Measurements from ENCODE around the gene LHX6.

Gene LHX6

DNA sequence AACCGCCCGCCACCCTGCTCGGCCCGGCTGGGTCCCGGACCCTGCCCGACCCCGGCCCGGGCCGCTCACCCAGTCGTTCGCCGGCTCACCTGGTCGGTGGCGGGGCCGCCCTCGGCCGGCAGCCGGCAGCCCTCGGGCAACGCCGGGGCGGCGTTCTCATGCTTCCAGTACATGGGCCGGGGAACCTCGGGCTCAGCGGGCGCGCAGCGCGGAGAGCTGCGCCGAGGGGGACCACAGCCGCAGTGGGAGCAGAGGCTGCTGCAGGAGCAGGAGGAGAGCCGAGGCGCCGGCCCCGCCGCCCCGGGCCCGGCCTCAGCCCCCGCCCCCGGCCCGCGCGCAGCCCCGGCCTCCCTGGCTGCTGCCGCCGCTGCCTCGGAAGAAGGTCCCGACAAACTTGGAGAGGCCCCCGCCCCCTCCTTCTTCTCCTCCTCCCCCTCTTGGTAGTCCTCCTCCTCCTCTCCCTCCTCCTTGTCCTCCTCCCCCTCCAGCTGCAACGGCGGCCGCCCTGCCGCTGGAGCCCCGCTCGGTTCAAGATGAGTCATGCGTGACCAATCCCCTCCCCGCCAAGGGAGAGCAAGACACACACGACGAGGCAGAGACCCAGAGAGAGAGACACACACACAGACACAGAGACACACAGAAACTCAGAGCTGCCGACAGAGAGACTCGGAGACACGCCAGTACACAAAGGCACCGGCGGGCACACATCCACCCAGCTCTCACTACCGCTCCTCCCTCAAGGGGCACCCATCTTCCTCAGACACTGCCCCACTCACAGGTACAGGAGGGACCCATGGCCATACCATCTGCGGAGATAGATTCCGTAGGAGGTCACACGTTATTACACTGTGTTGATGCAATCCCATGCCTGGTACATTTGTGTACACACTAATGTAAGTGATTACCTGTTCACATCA is at the start of gene LHX6:
Gene LHX6, minus strand, starts transcription at position 390 of the 917 bp plus-strand sequence. Its CDS starts 217 bp downstream, at position 173.
- DNase-seq: no peak

DNA sequence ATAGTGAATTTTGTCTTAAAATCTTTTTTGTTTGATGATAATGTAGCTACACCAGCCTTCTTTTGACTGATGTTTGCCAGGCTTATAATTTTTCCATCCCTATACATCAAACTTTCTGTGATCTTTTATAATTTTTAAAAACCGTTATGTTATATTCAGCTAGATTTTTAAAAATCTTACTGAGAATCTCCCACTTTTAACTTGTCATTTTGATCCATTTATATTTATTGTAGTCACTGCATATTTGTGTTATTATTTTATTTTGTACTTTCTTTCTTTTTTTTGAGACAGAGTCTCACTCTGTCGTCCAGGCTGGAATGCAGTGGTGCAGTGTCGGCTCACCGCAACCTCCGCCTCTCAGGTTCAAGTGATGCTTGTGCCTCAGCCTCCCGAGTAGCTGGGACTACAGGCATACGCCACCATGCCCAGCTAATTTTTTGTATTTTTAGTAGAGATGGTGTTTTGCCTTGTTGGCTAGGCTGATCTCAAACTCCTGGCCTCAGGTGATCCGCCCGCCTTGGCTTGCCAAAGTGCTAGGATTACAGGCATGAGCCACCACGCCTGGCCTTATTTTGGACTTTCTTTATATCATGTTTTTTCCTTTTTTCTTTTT is 48.6 kb upstream of the LHX6 start:
- DNase-seq: no peak

DNA sequence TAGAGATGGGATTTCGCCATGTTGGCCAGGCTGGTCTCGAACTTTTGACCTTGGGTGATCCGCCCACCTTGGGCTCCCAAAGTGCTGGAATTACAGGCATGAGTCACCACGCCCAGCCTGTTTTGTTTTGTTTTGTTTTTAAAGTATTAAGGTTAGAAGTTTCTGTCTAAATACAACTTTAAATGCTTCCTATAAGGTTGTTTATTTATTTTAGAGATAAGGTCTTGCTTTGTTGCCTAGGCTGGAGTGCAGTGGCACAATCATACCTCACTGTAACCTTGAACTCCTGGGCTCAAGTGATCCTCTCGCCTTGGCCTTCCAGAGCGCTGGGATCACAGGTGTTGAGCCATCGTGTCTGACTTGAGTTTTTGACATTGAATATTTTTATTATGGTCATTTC is 47.3 kb upstream of the LHX6 start:
- DNase-seq: no peak

DNA sequence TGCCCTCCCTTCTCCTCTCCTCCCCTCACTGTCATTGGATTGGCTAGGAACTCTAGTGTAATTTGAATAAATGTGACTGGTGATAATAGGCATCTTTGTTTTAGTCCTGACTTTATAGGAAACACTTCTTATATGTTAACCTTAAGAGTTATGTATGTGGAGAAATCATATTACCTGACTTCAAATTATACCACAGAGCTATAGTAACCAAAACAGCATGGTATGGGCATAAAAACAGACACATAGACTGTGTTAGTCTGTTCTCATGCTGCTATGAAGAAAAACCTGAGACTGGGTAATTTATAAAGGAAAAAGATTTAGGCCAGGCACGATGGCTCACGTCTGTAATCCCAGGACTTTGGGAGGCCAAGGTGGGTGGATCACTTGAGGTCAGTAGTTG is 45.3 kb upstream of the LHX6 start:
- no peak for DNase-seq

DNA sequence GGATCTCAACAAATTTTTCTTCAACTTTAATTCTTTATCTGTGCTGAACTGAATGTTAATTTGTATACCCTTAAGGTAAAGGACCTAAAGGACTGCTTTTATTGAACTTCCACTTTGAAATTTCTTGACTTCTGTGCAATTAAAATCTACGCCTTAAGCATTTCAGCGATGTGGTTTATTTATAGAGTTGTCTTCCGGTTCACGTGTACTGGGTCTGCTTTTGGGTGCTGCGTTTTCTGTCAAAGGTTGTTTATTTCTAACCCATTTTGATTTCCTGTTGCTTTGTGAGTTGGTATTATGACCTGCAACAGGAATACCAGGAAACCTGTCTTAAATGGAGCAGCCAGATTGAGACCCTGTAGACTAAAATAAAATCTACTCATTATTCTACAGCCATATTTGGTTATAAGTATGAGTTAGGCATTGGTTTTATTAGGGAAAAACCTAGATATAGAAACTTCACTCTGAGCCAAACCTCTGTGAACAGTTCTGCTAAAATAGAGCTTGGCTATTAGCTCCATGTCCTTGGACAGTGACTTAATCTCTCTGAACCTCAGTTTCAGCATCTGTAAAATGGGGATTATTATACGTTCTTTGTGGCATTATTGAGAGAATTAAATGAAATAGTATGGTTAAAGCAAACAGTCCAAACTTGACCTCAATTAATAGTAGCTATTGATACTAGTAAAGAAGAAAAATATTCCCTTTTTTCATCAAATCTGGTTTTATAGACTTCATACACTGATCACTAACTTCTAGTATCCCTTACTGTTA is 39.5 kb upstream of the LHX6 start:
- DNase-seq: no peak

DNA sequence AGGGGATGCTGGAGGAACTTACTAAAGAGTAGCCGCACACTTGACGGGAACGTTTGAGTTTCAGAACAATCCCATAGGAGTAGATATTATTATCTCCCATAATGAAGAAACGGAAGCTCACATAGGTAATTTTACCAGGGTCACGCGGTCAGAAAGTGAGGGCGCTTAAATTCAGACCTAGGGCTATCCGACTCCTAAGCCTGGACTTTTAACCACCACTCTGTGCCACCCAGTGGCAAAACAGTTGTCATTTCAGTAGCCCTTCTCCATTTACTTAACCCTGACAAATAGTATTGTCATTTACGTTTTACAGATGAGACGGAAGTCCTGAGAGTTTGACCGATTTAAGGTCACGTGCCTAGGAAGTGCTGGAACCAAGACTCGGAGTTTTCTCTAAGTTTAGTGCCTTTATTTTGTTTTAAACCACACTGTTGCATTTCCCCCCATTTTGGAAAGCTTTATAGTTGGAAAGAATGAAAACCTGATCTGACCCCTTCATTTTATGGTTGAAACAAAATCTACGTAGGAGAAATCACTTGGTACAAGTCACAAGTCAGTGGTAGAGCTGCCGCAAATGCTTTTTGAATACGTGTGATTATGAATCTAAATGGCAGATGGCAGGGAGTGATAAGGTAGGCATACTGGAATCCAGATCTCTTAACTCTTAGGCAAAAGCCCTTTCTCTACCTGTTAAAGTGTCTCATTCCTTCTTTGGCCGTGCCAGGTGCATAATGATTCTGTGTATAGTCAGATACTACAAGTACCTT is 36.6 kb upstream of the LHX6 start:
- no peak for DNase-seq

- DNase-seq: peak; percentile 62
Observed at GRCh38 chr9:122264360-122265148, 35.8 kb upstream of the LHX6 start, which contains the start of the genes MRRF and RBM18. Gene MRRF (plus strand): TSS chr9:122264882. CDS start chr9:122270892, 6,010 bp downstream. Gene RBM18 (minus strand): TSS chr9:122264840. CDS start chr9:122261492, 3,348 bp downstream.

- no peak for DNase-seq
Observed at GRCh38 chr9:122263699-122264349, 35.1 kb upstream of the LHX6 start.

GRCh38 chr9:122262073-122262472 is 33.3 kb upstream of the LHX6 start:
- no peak for DNase-seq

GRCh38 chr9:122261469-122261881 is 32.7 kb upstream of the LHX6 start:
- DNase-seq: peak; percentile 10

DNA sequence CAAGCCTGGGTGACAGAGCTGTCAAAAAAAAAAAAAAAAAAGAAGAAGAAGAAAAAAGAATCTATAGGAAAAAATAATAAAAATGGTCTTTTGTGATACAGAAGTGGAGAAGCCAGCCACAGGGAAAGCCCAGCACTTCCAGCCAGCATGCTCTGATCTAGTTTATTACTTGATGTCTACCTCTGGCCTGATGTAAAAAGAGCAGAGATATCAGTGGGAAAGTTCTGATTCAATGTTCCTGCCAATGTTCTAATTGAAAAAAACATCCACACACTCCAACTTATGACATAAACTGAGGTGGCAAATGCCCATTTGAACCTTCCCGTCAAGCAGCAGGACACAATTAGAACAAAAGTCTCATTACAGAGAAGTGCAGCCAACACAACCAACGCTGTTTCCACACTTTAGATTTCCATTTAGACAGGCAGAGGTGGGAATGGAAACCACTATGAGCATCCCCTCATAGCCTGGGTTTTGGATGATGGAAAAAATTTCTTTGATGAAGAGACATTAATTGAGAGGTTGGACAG is 30.2 kb upstream of the LHX6 start:
- no peak for DNase-seq

DNA sequence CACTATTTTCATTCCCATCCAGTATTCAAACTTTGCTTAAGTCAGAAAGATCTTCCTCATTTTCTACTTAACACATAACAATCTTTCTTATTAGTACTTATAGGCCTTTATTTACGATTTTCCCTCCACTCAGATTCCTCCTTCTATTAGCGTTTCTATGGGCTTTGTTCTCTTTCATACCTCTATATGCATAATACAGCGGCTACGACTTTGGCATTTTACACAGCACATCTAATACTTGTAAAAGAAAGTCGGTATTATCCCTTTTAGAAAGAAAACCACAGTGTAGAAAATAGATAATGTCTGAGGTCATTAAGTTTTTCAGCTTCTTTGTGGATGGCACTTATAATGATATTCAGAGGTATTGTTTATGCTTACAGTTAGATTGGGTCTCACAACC is 27.4 kb upstream of the LHX6 start:
- DNase-seq: no peak

DNA sequence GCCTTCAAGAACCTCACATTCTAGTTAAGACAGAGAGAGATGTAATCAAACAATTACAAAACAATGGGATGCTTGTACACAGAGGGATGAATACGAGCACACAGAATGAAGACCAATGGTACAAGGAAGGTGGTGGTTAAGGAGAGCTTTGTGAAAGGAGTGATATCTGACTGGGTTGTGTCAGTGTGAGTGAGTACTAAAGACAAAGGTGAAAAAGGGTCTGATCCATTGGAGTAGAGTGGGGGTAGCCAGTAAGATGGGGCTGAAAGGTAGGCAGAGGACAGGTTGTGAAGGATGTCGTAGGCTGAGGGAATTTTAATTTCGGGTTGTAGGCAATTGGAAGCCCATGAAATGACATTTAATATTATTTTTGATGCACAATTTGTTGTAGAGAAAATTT is 26.0 kb upstream of the LHX6 start:
- DNase-seq: no peak

DNA sequence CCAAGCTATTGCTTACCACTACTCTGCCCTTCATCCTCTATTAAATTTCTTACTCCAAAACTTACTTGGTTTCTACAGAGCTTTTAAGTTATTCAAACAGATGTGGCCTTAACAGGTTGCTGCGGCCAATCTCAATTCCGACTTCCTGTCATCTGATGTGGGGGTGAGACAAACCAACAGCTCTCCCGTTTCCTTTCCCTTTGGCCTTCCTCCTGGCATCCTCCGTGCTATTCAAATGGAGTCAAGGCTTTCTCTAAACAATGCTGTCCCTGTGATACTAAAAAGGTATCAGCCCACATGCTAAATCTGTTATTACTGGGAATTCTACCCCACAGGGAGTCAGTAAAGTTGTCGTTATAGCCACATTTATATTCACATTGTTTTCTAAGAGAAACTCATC is 24.0 kb upstream of the LHX6 start:
- no peak for DNase-seq

- no peak for DNase-seq
Observed at GRCh38 chr9:122251351-122251750, 22.6 kb upstream of the LHX6 start.

DNA sequence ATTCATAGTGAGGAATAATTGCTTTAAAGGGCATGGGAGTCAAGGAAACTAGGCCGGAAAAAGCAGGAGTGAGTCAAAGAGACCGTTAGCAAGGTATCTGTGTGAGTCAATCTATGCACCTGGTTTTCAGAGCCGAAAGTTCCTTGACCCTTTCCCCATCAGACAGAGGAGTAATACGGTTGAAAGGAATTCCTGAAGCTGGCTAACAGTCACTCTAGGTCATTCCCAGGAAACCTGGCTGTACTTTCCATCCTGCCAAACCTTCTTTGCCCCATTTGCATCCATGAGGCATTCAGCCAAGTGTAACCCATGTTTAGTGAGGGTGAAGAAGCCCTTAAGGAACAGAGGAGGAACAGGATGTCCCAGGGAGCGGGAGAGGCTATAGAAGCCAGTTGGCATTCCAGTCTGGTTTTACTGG is 19.7 kb upstream of the LHX6 start:
- DNase-seq: no peak

DNA sequence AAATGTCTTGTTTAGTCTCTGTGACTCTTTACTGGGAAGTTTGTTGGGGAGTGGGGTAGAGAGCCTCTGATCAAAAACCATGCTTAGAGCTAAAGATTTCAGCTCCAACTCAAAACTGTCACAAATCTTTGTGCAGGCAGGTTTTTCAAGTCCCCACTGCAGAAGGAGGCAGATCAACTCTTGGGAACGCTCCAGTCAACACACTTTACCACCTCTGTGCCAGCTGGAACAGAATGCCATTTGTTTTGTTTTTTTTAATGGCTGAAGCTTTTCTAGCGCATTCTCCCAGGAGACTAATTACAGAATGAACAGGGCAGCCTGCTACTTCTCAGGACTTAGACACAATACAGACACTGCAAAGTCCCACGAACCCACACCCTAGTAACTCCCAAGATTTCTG is 17.9 kb upstream of the LHX6 start:
- DNase-seq: no peak

GRCh38 chr9:122244349-122244748 is 15.6 kb upstream of the LHX6 start:
- DNase-seq: no peak

DNA sequence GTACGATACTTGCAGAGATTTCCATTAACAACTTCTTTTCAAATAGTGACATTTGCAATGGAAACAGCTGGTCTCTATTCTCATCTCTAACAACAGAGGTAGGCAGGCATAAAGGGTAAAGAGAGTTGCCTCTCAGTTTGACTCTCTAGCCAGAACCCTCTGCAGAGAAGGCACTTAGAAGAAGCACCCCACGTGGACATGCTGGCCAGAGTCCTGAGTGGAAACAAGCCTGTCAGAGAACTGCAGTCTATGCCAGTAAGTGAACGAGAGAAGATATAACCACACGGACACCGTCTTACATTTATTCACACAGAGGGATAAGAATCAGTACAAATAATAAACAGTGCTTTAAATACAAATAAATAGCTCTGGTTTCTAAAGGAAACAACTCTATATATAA is 11.0 kb upstream of the LHX6 start:
- DNase-seq: no peak

- DNase-seq: no peak
Observed at GRCh38 chr9:122236681-122237080, 7.9 kb upstream of the LHX6 start.
